Stomach (tissue), 9 donors: ENCODE measurements around the gene AK1. TPM values are rescaled to one million over a fixed set of nuclear protein-coding genes. Genes with fewer than 3 reads are reported as not detected.
A peak's percentile ranks its signal among the peaks of the same experiment; 100 is the strongest.

Experiments used
- DNase-seq, 2 donors: peaks; one replicate each; pipeline versions ENCODE4 v3.0.0 to v3.0.0-alpha.2; 2013 to 2019
- H3K27ac ChIP-seq, 5 donors: fragments of 200-600 bp in 4 of 5; sonication (generic) in 4 of 5; one replicate each; pipeline ENCODE4 v1.5.1; 2013 to 2019; ENCODE audit warnings: mild to moderate bottlenecking in 1 of 5, moderate library complexity in 1 of 5
- H3K27me3 ChIP-seq, 3 donors: fragments of 200-600 bp; sonication (generic); one replicate each; pipeline ENCODE4 v1.5.1; 2017 to 2019; ENCODE audit warnings: mixed run types in 1 of 3
- H3K36me3 ChIP-seq, 4 donors: fragments of 200-600 bp; sonication (generic); 1 replicate in 3 of 4; 2 replicates in 1 of 4; pipeline ENCODE4 v1.5.1; 2016 to 2019
- H3K4me1 ChIP-seq, 4 donors: fragments of 200-600 bp; sonication (generic); one replicate each; pipeline ENCODE4 v1.5.1; 2016 to 2019
- H3K4me3 ChIP-seq, 4 donors: fragments of 200-600 bp; sonication (generic) in 3 of 4; one replicate each; pipeline ENCODE4 v1.5.1; 2016 to 2019; ENCODE audit warnings: mild to moderate bottlenecking in 1 of 4
- H3K9me3 ChIP-seq, 4 donors: fragments of 200-600 bp; sonication (generic); one replicate each; pipeline ENCODE4 v1.5.1; 2016 to 2019
- CTCF ChIP-seq, 7 experiments: fragments of 450-650 bp in 4 of 7; fragments of 200-600 bp in 3 of 7; sonication (generic) in 3 of 7; IDR thresholded peaks; one replicate each; pipeline ENCODE4 v1.5.1; 2016 to 2019; ENCODE audit warnings: antibody characterized with exemption in 7 of 7, control low read depth in 2 of 7, mild to moderate bottlenecking in 1 of 7
- EP300 ChIP-seq: sonication (generic); formaldehyde crosslinking; IDR thresholded peaks from one replicate; pipeline ENCODE4 v1.6.1; 2017; ENCODE audit warnings: antibody characterized with exemption
- POLR2A ChIP-seq, 4 donors: fragments of 450-650 bp; IDR thresholded peaks; one replicate each; pipeline ENCODE4 v1.6.1; 2016; ENCODE audit warnings: antibody characterized with exemption in 4 of 4, control low read depth in 2 of 4, mild to moderate bottlenecking in 1 of 4, moderate library complexity in 1 of 4
- POLR2AphosphoS5 ChIP-seq, 3 donors: sonication (generic); formaldehyde crosslinking; IDR thresholded peaks; one replicate each; pipeline ENCODE4 v1.6.1; 2016; ENCODE audit warnings: antibody characterized with exemption in 3 of 3
- WGBS, 5 donors: extraction: QIAGEN DNeasy Blood & Tissue Kit in 3 of 5; methylation state at CpG; one replicate each; pipeline versions ENCODE4 v1.1.5 to v1.1.7; 2013 to 2018; 5-methylcytosine and 5-hydroxymethylcytosine counted together
- intact Hi-C: fragments of 100-400 bp; cut with DNase I; formaldehyde crosslinking; loops from one replicate; pipeline ENCODE4 v1.15.1; 2023; ENCODE audit warnings: low total_unique reads
- polyA plus RNA-seq, 3 donors: library from polyadenylated mRNA; stranded (reverse); fragments of 200-250 nt; gene quantifications; one replicate each; pipeline ENCODE4 v1.2.3, GENCODE V29; 2013
- total RNA-seq, 5 donors: library from RNA; depleted of rRNA; stranded (reverse); fragments of >200 nt; gene quantifications; one replicate each; pipeline versions ENCODE4 v1.1.0 to v1.2.3, GENCODE V29; 2014 to 2016
- donor health status: healthy with polysubstance abuse.
- donor health status: Bipolar disorder and iron deficiency.
- donor health status: healthy.

Gene AK1
- total and polyA plus RNA-seq, 8 donors = 7.2 to 92.1 (median 64.4) TPM; not detected in 1

GRCh38 chr9:127854184-127854806 lies 23.2 kb downstream of the AK1 start, which contains the start of gene ENG:
TSS of gene ENG (minus strand) at chr9:127854658. CDS start at chr9:127854355, 303 bp downstream.
- TF ChIP-seq POLR2AphosphoS5 (IDR thresholded peaks at IDR 0.05) (peak in 2 of 3 donors; percentile 44), EP300 (no peak)
- H3K36me3 ChIP-seq = no peaks in the 10 kb centered on the region
- peak; percentile 54 to 84 for DNase-seq
- H3K9me3 ChIP-seq = peaks cover 0 to 4% (median 4%) of the 10 kb centered on the region in 4 donors
- intact Hi-C loops = no loop called here
- H3K4me1 ChIP-seq = peaks cover 14 to 50% (median 24%) of the 10 kb centered on the region in 4 donors
- no peaks in the 10 kb centered on the region for H3K27me3 ChIP-seq
- peak within 1 kb of the TSS; percentile 52 to 61 (median 54) for H3K4me3 ChIP-seq
- 12 to 46% (median 28%) methylated on average over 9 to 37 of the region's 37 CpGs for WGBS, 5 donors
- H3K27ac ChIP-seq = peak within 1 kb of the TSS; percentile 75 to 90 (median 84)

DNA sequence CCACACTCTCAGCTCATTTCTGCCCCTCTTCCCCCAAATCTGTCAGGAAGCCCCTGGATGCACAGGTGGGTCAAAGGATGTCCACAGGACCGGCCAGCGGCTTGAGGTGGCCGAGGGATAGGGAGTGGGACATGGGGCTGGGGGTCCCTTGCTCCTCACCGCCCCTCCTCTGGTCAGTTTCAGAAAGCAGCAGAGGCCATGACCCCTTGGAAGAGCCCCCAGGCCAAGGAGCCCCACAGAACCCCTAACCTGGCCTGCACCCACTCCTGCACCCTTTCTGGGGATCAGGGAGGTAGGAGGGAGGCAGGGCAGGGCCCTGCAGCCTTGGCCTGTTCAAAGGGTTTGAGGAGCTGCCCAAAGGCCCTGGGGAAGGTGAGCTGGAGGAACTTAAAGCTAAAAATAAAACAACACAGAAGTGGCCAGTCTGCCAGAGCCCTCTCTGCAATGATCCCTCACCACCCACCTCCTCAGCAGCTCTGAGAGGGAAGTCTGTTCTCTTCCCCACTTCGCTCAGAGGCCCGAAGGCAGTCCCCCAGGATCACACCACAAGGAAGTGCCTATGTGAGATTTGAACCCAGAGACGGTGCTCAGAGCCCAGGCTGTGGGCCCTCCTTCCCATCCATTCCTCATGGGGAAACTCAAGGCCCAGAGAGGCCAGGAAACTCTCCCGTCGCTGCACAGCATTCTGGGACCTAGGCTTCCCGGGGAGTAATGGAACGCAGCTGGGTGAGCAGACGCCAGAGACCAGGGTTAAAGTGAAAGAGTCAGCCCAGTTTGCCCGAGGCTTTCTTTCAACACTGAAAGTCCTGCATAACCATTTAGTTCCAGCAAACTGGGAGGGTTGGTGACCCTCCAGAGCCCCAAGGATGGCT lies 23.9 kb downstream of the AK1 start:
- peak overlapping the region; percentile 52 to 61 (median 54) for H3K4me3 ChIP-seq
- H3K27ac ChIP-seq = peak overlapping the region; percentile 75 to 90 (median 84)
- no peaks in the 10 kb centered on the region for H3K27me3 ChIP-seq
- 50 to 70% (median 59%) methylated on average over 9 to 13 of the region's 13 CpGs for WGBS, 5 donors
- intact Hi-C loops = no loop called here
- TF ChIP-seq EP300 (no peak), CTCF (IDR thresholded peaks at IDR 0.05) (no peak), POLR2AphosphoS5 (IDR thresholded peaks at IDR 0.05) (no peak), POLR2A (IDR thresholded peaks at IDR 0.05) (no peak)
- H3K4me1 ChIP-seq = peaks cover 8 to 43% (median 18%) of the 10 kb centered on the region in 4 donors
- no peak for DNase-seq
- H3K36me3 ChIP-seq = no peaks in the 10 kb centered on the region
- H3K9me3 ChIP-seq = peaks cover 0 to 12% (median 9%) of the 10 kb centered on the region in 4 donors

GRCh38 chr9:127852829-127853228 lies 24.6 kb downstream of the AK1 start:
- Histone ChIP-seq H3K4me1 (peaks cover under 1 to 35% (median 11%) of the 10 kb centered on the region in 4 donors), H3K9me3 (peaks cover 0 to 14% (median 10%) of the 10 kb centered on the region in 4 donors), H3K27me3 (no peaks in the 10 kb centered on the region), H3K27ac (peak overlapping the region in 4 of 5 donors; percentile 83 to 90 (median 84)), H3K36me3 (no peaks in the 10 kb centered on the region), H3K4me3 (peak overlapping the region; percentile 52 to 61 (median 54))
- 69 to 85% (median 84%) methylated on average over 9 of the region's 9 CpGs for WGBS, 5 donors
- DNase-seq = no peak
- intact Hi-C loops = no loop called here
- TF ChIP-seq EP300 (no peak), POLR2AphosphoS5 (IDR thresholded peaks at IDR 0.05) (no peak), POLR2A (IDR thresholded peaks at IDR 0.05) (no peak), CTCF (IDR thresholded peaks at IDR 0.05) (no peak)

GRCh38 chr9:127850286-127850830 lies 27.1 kb downstream of the AK1 start:
- WGBS, 5 donors = 81 to 93% (median 86%) methylated on average over 17 of the region's 17 CpGs
- peak overlapping the region in 3 of 5 donors; percentile 10 to 37 (median 27) for H3K27ac ChIP-seq
- no peaks in the 10 kb centered on the region for H3K36me3 ChIP-seq
- TF ChIP-seq POLR2A (IDR thresholded peaks at IDR 0.05) (no peak), CTCF (IDR thresholded peaks at IDR 0.05) (no peak), POLR2AphosphoS5 (IDR thresholded peaks at IDR 0.05) (no peak), EP300 (no peak)
- peak overlapping the region in 3 of 4 donors; percentile 52 to 61 (median 57) for H3K4me3 ChIP-seq
- DNase-seq = no peak
- peaks cover 0 to 45% (median 15%) of the 10 kb centered on the region in 4 donors for H3K4me1 ChIP-seq
- peaks cover 0 to 14% (median 10%) of the 10 kb centered on the region in 4 donors for H3K9me3 ChIP-seq
- no peaks in the 10 kb centered on the region for H3K27me3 ChIP-seq
- intact Hi-C loops = no loop called here
